K562 (cell line): Measurements from ENCODE around the gene FYB1. TPM values are rescaled to one million over a fixed set of nuclear protein-coding genes. Genes with fewer than 3 reads are reported as not detected.

ENCODE experiments used
- BRD9 ChIP-seq: fragments of 450-650 bp; IDR thresholded peaks from 2 replicates; pipeline ENCODE4 v1.6.1; 2018; ENCODE audit warnings: low read depth; ENCODE audit not compliant: partially characterized antibody
- DIDO1 ChIP-seq: fragments of 450-650 bp; IDR thresholded peaks from 2 replicates; pipeline ENCODE4 v1.6.1; 2016; ENCODE audit warnings: low read depth, missing biosample characterization, missing genetic modification characterization
- ETV6 ChIP-seq, 3 experiments: fragments of 150-350 bp in 1 of 3; sonication (generic) in 1 of 3; formaldehyde crosslinking in 1 of 3; IDR thresholded peaks; 2 replicates each; pipeline versions ENCODE4 v1.6.1 to v1.8.0; 2014 to 2022; ENCODE audit warnings: borderline replicate concordance in 2 of 3, low read depth in 2 of 3, antibody characterized with exemption in 1 of 3, low read length in 1 of 3, mild to moderate bottlenecking in 1 of 3, missing genetic modification reagents in 1 of 3
- FOXK2 ChIP-seq, 2 experiments: fragments of 450-650 bp; IDR thresholded peaks in 1 of 2; conservative IDR thresholded peaks in 1 of 2; 2 replicates each; pipeline ENCODE4 v1.6.1; 2016; ENCODE audit warnings: low read depth in 2 of 2, mild to moderate bottlenecking in 1 of 2
- GTF2A2 ChIP-seq: IDR thresholded peaks from 2 replicates; pipeline ENCODE4 v1.6.1; 2016; ENCODE audit warnings: mild to moderate bottlenecking, missing genetic modification characterization, missing compliant biosample characterization
- HDAC2 ChIP-seq: fragments of 450-650 bp; IDR thresholded peaks from 2 replicates; pipeline ENCODE4 v1.6.1; 2016; ENCODE audit warnings: mild to moderate bottlenecking
- KLF6 ChIP-seq: fragments of 250-450 bp; sonication (Bioruptor Pico); IDR thresholded peaks from 2 replicates; pipeline ENCODE4 v1.4.0; 2020; ENCODE audit warnings: mild to moderate bottlenecking, moderate library complexity, borderline replicate concordance
- MECOM ChIP-seq: fragments of 250-450 bp; sonication (Bioruptor Pico); IDR thresholded peaks from 2 replicates; pipeline ENCODE4 v1.8.0; 2022; ENCODE audit warnings: inconsistent platforms
- MEIS2 ChIP-seq: fragments of 450-650 bp; IDR thresholded peaks from 2 replicates; pipeline ENCODE4 v1.6.1; 2014; ENCODE audit warnings: mild to moderate bottlenecking; ENCODE audit not compliant: partially characterized antibody
- NR4A1 ChIP-seq, 2 experiments: fragments of 250-450 bp in 1 of 2; fragments of 450-650 bp in 1 of 2; sonication (Bioruptor Pico) in 1 of 2; IDR thresholded peaks; 2 replicates each; pipeline versions ENCODE4 v1.4.0 to v1.6.1; 2016 to 2020; ENCODE audit warnings: mild to moderate bottlenecking in 2 of 2, missing compliant biosample characterization in 1 of 2, missing genetic modification characterization in 1 of 2, moderate library complexity in 1 of 2
- PPARD ChIP-seq: fragments of 250-450 bp; sonication (Bioruptor Pico); IDR thresholded peaks from 2 replicates; pipeline ENCODE4 v1.8.0; 2022; ENCODE audit warnings: inconsistent platforms, mild to moderate bottlenecking, moderate library complexity
- RAD51 ChIP-seq: fragments of 450-650 bp; IDR thresholded peaks from 2 replicates; pipeline ENCODE4 v1.7.1; 2016; ENCODE audit warnings: low read depth, mild to moderate bottlenecking, borderline replicate concordance
- RB1 ChIP-seq: fragments of 450-650 bp; IDR thresholded peaks from 2 replicates; pipeline ENCODE4 v1.6.1; 2017; ENCODE audit warnings: low read depth, mild to moderate bottlenecking
- SRSF1 ChIP-seq: fragments of 200-400 bp; formaldehyde crosslinking; IDR thresholded peaks from 2 replicates; pipeline ENCODE4 v1.6.1; 2017; ENCODE audit warnings: mild to moderate bottlenecking, low read depth, low read length, moderate library complexity
- ZC3H11A ChIP-seq: IDR thresholded peaks from 2 replicates; pipeline ENCODE4 v1.6.1; 2012; ENCODE audit warnings: low read depth, low read length, improper control_type of control experiment
- ZNF239 ChIP-seq: fragments of 250-450 bp; sonication (Bioruptor Pico); IDR thresholded peaks from 2 replicates; pipeline ENCODE4 v1.4.0; 2020; ENCODE audit warnings: mild to moderate bottlenecking
- ZNF311 ChIP-seq: fragments of 250-450 bp; sonication (Bioruptor Pico); IDR thresholded peaks from 2 replicates; pipeline ENCODE4 v1.4.0; 2020; ENCODE audit warnings: mild to moderate bottlenecking, moderate library complexity
- ZNF780A ChIP-seq: fragments of 250-450 bp; sonication (Bioruptor Pico); IDR thresholded peaks from 2 replicates; pipeline ENCODE4 v1.5.0; 2021; ENCODE audit warnings: mild to moderate bottlenecking
- polyA plus RNA-seq, 8 experiments: library from polyadenylated mRNA; depleted of rRNA in 4 of 8; stranded (reverse) in 5 of 8; unstranded in 3 of 8; fragments of >200 nt; fragmentation: Nextera tagmentation in 2 of 8; fragmentation: Illumina TruSeq in 1 of 8; extraction: Ambion mirVana in 2 of 8; extraction: Trizol in 1 of 8; gene quantifications; 2 replicates each; pipeline versions ENCODE4 v1.2.1 to v1.2.3, GENCODE V29; 2011 to 2014; ENCODE audit warnings: inconsistent platforms in 1 of 8, missing spikeins in 1 of 8
- total RNA-seq, 7 experiments: library from RNA; depleted of rRNA in 6 of 7; stranded (reverse); fragments of >200 nt in 6 of 7; fragmentation: Illumina TruSeq in 2 of 7; extraction: Trizol in 2 of 7; gene quantifications; 2 replicates each; pipeline versions ENCODE4 v1.2.1 to v1.2.3, GENCODE V29; 2011 to 2021; ENCODE audit warnings: low replicate concordance in 1 of 7
- TF ChIP-seq, protein P1 (sequence below): fragments of 450-650 bp; IDR thresholded peaks from 2 replicates; pipeline ENCODE4 v1.6.1; 2016
- TF ChIP-seq, protein P2 (sequence below), 2 experiments: fragments of 250-450 bp in 1 of 2; fragments of 450-650 bp in 1 of 2; sonication (Bioruptor Pico) in 1 of 2; IDR thresholded peaks; 2 replicates each; pipeline versions ENCODE4 v1.6.1 to v1.8.0; 2016 to 2021; ENCODE audit warnings: mild to moderate bottlenecking in 2 of 2, moderate library complexity in 2 of 2, missing compliant biosample characterization in 1 of 2, missing genetic modification characterization in 1 of 2
- TF ChIP-seq, protein P3 (sequence below), 2 experiments: IDR thresholded peaks; 2 replicates each; pipeline ENCODE4 v1.6.1; 2011; ENCODE audit warnings: borderline replicate concordance in 1 of 2, control low read depth in 1 of 2, low read depth in 1 of 2, low read length in 1 of 2, mild to moderate bottlenecking in 1 of 2, mixed read lengths in 1 of 2, moderate library complexity in 1 of 2; ENCODE audit not compliant: insufficient read depth in 1 of 2, insufficient read length in 1 of 2, poor library complexity in 1 of 2, severe bottlenecking in 1 of 2; ENCODE audit errors: extremely low read depth in 1 of 2

The FYB1 gene
- total and polyA plus RNA-seq, 9 of the 15 experiments (the other 6 are each of a cell fraction or from before 2014, with no cell fraction given): 4.7 to 31.5 (median 9.7) TPM

DNA sequence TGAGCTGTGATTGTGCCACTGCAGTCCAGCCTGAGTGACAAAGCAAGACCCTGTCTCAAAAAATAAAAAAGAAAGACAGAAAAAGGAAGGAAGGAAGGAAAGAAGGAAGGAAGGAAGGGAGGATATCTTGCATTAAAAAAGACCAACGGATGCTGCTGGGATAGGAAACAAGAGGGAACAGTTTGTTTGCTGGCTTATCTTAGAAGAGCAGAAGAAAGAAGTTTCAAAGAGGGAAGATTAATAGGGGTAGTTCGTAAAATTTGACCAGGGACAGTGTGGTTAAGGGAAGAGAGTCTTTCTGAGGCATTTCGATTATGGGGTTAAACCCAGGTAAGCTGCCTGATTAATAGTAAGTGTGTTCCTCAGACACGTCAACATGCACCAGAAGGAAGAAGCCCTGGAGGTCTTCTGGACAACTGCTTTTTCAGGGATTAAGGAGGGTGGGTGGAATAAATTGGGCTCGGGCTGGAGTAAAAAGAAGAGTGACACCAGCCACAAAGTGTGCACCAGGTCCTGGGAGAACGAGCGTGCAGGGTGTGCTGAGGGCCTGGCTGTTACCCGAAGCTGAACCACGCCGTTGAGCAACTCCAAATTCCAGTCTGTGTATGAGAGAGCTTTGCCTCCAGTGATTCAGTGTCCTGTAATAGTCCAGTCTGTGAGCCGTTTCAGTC is 24.8 kb downstream of the FYB1 start (continued):
- TF ChIP-seq NR4A1 (CRISPR knock-in tag; IDR thresholded peaks at IDR 0.05) (peak; percentile 62; the same call in 1 of the 2 replicates), NR4A1 (tag; IDR thresholded peaks at IDR 0.05) (no peak; the same call in 1 of the 2 replicates), RB1 (no peak), ZC3H11A (no peak), ETV6 (IDR thresholded peaks at IDR 0.05; ENCODE audit: borderline replicate concordance in 1 of 2, low read depth in 2 of 2, low read length in 1 of 2) (peak; percentile 96 to 99), ETV6 (CRISPR knock-in tag; IDR thresholded peaks at IDR 0.05; ENCODE audit: borderline replicate concordance) (no peak), DIDO1 (tag) (no peak), RAD51 (no peak), ZNF780A (CRISPR knock-in tag) (no peak), FOXK2 (conservative IDR thresholded peaks at IDR 0.05 in 1 of 2, IDR thresholded peaks at IDR 0.05 in 1 of 2; ENCODE audit: low read depth in 2 of 2) (peak; percentile 85 to 90; a peak in 3 of 4 replicates), KLF6 (no peak), BRD9 (peak; percentile 94), HDAC2 (peak; percentile 92), MECOM (CRISPR knock-in tag) (peak; percentile 90), GTF2A2 (tag) (no peak), SRSF1 (no peak), ZNF239 (CRISPR knock-in tag) (no peak), MEIS2 (peak; percentile 98), ZNF311 (CRISPR knock-in tag) (peak; percentile 68), PPARD (CRISPR knock-in tag) (no peak)
- TF ChIP-seq, protein P1, sequence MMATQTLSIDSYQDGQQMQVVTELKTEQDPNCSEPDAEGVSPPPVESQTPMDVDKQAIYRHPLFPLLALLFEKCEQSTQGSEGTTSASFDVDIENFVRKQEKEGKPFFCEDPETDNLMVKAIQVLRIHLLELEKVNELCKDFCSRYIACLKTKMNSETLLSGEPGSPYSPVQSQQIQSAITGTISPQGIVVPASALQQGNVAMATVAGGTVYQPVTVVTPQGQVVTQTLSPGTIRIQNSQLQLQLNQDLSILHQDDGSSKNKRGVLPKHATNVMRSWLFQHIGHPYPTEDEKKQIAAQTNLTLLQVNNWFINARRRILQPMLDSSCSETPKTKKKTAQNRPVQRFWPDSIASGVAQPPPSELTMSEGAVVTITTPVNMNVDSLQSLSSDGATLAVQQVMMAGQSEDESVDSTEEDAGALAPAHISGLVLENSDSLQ: peak; percentile 77
- TF ChIP-seq, protein P2, sequence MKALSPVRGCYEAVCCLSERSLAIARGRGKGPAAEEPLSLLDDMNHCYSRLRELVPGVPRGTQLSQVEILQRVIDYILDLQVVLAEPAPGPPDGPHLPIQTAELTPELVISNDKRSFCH (CRISPR knock-in tag; IDR thresholded peaks at IDR 0.05): no peak
- TF ChIP-seq, protein P2 (tag; IDR thresholded peaks at IDR 0.05): peak; percentile 77; the same call in 1 of the 2 replicates
- TF ChIP-seq, protein P3, sequence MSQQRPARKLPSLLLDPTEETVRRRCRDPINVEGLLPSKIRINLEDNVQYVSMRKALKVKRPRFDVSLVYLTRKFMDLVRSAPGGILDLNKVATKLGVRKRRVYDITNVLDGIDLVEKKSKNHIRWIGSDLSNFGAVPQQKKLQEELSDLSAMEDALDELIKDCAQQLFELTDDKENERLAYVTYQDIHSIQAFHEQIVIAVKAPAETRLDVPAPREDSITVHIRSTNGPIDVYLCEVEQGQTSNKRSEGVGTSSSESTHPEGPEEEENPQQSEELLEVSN (IDR thresholded peaks at IDR 0.05; ENCODE audit: borderline replicate concordance in 1 of 2, extremely low read depth in 1 of 2, insufficient read depth in 1 of 2, insufficient read length in 1 of 2, low read depth in 1 of 2, low read length in 1 of 2, poor library complexity in 1 of 2, severe bottlenecking in 1 of 2): peak; percentile 47 to 49
